Tibial nerve (tissue), 4 donors: ENCODE data around the gene ERVH48-1. TPM values are rescaled to one million over a fixed set of nuclear protein-coding genes. Genes with fewer than 3 reads are reported as not detected.
"Not testable (repeated sequence)": the region's sequence is repeated elsewhere in the genome, so short reads cannot be mapped to it uniquely, and the experiment has no call there.

ENCODE experiments used
- DNase-seq, 2 donors: peaks; one replicate each; pipeline ENCODE4 v3.0.0-alpha.2; 2019; ENCODE audit warnings: low spot score in 2 of 2
- H3K27ac ChIP-seq, 4 donors: fragments of 200-600 bp; sonication (generic) in 3 of 4; one replicate each; pipeline ENCODE4 v1.5.1; 2017 to 2019; ENCODE audit warnings: mild to moderate bottlenecking in 1 of 4
- H3K27me3 ChIP-seq, 2 donors: fragments of 200-600 bp; sonication (generic) in 1 of 2; one replicate each; pipeline versions ENCODE4 v1.5.1 to v1.6.0; 2017 to 2019
- H3K36me3 ChIP-seq, 3 donors: fragments of 200-600 bp; sonication (generic); one replicate each; pipeline ENCODE4 v1.5.1; 2018 to 2019
- H3K4me1 ChIP-seq, 4 donors: fragments of 200-600 bp; sonication (generic) in 3 of 4; one replicate each; pipeline ENCODE4 v1.5.1; 2017 to 2019
- H3K4me3 ChIP-seq, 4 donors: fragments of 200-600 bp; sonication (generic) in 3 of 4; one replicate each; pipeline ENCODE4 v1.5.1; 2017 to 2019; ENCODE audit warnings: mild to moderate bottlenecking in 1 of 4, moderate library complexity in 1 of 4
- H3K9me3 ChIP-seq, 4 donors: fragments of 200-600 bp; sonication (generic) in 3 of 4; one replicate each; pipeline ENCODE4 v1.5.1; 2017 to 2019
- EP300 ChIP-seq, 2 donors: sonication (generic); formaldehyde crosslinking; IDR thresholded peaks; one replicate each; pipeline ENCODE4 v1.6.1; 2017; ENCODE audit warnings: antibody characterized with exemption in 2 of 2, mild to moderate bottlenecking in 1 of 2
- POLR2A ChIP-seq, 2 donors: fragments of 450-650 bp; IDR thresholded peaks; one replicate each; pipeline ENCODE4 v1.6.1; 2017; ENCODE audit warnings: antibody characterized with exemption in 2 of 2, mild to moderate bottlenecking in 2 of 2, moderate library complexity in 2 of 2
- WGBS, 2 donors: methylation state at CpG; one replicate each; pipeline ENCODE4 v1.1.5; 2018; 5-methylcytosine and 5-hydroxymethylcytosine counted together
- total RNA-seq, 4 donors: library from RNA; depleted of rRNA; stranded (reverse); fragments of >200 nt; gene quantifications; one replicate each; pipeline ENCODE4 v1.1.0, GENCODE V29; 2016
- TF ChIP-seq, protein P1 (sequence below), 5 experiments: fragments of 200-600 bp in 3 of 5; fragments of 450-650 bp in 2 of 5; sonication (generic) in 3 of 5; IDR thresholded peaks; one replicate each; pipeline ENCODE4 v1.5.1; 2016 to 2019; ENCODE audit warnings: antibody characterized with exemption in 5 of 5, mild to moderate bottlenecking in 3 of 5, moderate library complexity in 2 of 5

ERVH48-1 gene
- total RNA-seq, 4 donors from 2014 or later: not detected

DNA sequence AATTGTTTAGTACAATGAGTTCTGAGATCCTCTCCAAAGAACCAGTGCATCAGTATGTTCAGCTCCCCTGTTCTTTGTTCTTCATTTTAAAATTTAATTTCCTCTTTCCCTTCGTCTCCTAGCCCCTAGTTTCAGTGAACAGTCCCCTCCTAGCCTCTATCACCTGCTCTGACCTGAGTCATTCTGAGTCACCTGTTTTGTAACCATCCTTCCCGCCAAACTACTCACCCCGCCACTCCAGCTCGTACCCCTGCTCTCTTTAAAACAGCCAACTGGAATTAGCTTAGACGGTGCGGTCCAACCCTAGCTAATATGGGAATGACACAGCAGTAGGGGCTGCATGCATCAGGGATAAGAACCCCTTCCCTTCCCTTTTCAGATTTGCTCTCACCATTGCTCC lies 16.8 kb upstream of the ERVH48-1 start:
- no peaks in the 10 kb centered on the region for H3K36me3 ChIP-seq
- H3K27ac ChIP-seq: no peak overlapping the region
- no peak for DNase-seq
- WGBS, 2 donors: 86 to 95% methylated on average over 6 of the region's 6 CpGs
- H3K9me3 ChIP-seq: no peaks in the 10 kb centered on the region
- H3K27me3 ChIP-seq: no peaks in the 10 kb centered on the region
- H3K4me3 ChIP-seq: no peak overlapping the region
- TF ChIP-seq EP300 (IDR thresholded peaks at IDR 0.05) (no peak), POLR2A (IDR thresholded peaks at IDR 0.05) (no peak)
- TF ChIP-seq, protein P1, sequence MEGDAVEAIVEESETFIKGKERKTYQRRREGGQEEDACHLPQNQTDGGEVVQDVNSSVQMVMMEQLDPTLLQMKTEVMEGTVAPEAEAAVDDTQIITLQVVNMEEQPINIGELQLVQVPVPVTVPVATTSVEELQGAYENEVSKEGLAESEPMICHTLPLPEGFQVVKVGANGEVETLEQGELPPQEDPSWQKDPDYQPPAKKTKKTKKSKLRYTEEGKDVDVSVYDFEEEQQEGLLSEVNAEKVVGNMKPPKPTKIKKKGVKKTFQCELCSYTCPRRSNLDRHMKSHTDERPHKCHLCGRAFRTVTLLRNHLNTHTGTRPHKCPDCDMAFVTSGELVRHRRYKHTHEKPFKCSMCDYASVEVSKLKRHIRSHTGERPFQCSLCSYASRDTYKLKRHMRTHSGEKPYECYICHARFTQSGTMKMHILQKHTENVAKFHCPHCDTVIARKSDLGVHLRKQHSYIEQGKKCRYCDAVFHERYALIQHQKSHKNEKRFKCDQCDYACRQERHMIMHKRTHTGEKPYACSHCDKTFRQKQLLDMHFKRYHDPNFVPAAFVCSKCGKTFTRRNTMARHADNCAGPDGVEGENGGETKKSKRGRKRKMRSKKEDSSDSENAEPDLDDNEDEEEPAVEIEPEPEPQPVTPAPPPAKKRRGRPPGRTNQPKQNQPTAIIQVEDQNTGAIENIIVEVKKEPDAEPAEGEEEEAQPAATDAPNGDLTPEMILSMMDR (IDR thresholded peaks at IDR 0.05): no peak
- peaks cover 0 to 16% (median 6%) of the 10 kb centered on the region in 4 donors for H3K4me1 ChIP-seq

DNA sequence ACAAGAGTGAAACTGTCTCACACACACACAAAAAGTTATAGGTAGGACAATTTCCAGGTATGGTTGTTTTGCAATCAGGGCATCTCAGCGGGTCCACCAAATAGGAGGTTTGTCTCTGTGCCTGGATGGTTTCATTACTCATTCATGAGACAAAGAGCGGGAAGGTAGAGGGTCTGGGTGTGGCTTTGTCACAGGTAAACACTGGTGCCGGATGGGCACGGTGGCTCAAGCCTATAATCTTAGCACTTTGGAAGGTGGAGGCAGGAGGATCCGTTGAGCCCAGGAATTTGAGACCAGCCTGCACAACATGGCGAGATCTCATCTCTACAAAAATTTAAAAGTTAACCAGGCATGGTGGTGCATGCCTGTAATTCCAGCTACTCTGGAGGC lies 16.3 kb upstream of the ERVH48-1 start:
- peaks cover 0 to 16% (median 6%) of the 10 kb centered on the region in 4 donors for H3K4me1 ChIP-seq
- no peak overlapping the region for H3K27ac ChIP-seq
- H3K27me3 ChIP-seq: no peaks in the 10 kb centered on the region
- no peaks in the 10 kb centered on the region for H3K36me3 ChIP-seq
- DNase-seq: no peak
- WGBS, 2 donors: 97 to 98% methylated on average over 6 of the region's 6 CpGs
- no peaks in the 10 kb centered on the region for H3K9me3 ChIP-seq
- no peak overlapping the region for H3K4me3 ChIP-seq
- TF ChIP-seq POLR2A (IDR thresholded peaks at IDR 0.05) (no peak), EP300 (IDR thresholded peaks at IDR 0.05) (no peak)
- TF ChIP-seq, protein P1 (IDR thresholded peaks at IDR 0.05): no peak

DNA sequence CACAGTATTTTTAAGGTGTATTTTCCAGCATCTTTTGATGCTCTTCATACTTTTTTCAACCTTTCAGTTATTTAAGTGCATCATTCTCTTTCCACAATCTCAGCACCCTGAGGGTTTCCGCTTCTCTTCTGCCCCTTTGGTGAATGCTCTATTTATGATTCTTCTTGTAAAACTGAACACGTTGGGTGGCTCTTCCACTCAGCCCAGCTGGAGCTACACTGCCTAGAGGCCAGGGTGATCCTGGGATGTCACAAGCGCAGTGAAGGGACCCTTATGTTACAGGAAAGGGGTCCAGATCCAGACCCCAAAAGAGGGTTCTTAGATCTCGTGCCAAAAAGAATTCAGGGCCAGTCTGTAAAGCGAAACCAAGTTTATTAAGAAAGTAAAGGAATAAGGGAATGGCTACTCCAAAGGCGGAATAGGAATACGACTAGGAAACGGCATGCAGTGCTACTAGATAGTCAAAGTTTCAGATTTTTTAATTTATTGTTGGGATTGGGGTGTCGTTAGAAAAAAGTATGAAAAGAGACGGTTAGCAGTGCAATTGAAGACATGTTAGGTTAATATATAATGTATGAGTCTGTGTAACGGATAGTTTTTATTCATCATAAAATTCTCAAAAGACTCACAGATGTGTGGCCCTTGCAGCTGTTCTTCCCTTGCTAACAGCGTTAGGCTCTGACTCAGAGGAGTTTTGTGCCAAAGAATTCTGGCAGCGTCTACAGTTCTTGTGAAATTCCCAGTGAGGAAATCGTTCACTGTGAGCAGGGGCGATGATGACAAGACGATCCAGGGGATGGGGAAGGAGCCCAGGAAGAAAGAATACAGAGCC lies 14.4 kb upstream of the ERVH48-1 start:
- TF ChIP-seq EP300 (IDR thresholded peaks at IDR 0.05) (peak in 1 of 2 donors; percentile 84), POLR2A (IDR thresholded peaks at IDR 0.05) (no peak)
- TF ChIP-seq, protein P1 (IDR thresholded peaks at IDR 0.05): no peak
- H3K27ac ChIP-seq: peak overlapping the region; percentile 30 to 81 (median 62)

DNA sequence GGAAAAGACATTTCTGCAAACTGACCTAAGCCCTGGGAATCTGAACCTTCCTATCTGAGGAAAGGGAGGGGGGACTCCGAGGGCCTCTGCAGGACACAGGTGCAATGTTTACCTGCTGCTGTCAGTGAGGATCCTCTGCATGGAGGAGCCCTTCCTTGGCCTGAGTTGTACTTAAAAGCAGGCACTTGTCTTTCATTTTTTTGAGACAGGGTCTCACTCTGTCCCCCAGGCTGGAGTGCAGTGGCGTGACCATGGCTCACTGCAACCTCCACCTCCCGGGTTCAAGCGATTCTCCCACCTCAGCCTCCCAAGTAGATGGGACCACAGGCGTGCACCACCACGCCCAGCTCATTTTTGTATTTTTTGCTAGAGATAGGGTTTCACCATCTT lies 13.2 kb upstream of the ERVH48-1 start:
- WGBS, 2 donors: 93 to 95% methylated on average over 6 of the region's 6 CpGs
- H3K27ac ChIP-seq, H3K9me3 ChIP-seq, H3K36me3 ChIP-seq, DNase-seq, H3K4me3 ChIP-seq, H3K27me3 ChIP-seq: not testable (repeated sequence)
- peaks cover 0 to 16% (median 6%) of the 10 kb centered on the region in 4 donors for H3K4me1 ChIP-seq

More for the DNA sequence above, 14.4 kb upstream of the ERVH48-1 start:
- 28 to 34% methylated on average over 16 of the region's 16 CpGs for WGBS, 2 donors
- Histone ChIP-seq H3K36me3 (no peaks in the 10 kb centered on the region), H3K4me1 (peaks cover 0 to 16% (median 6%) of the 10 kb centered on the region in 4 donors), H3K9me3 (no peaks in the 10 kb centered on the region), H3K27me3 (no peaks in the 10 kb centered on the region), H3K4me3 (peak overlapping the region in 1 of 4 donors; percentile 20)
- peak; percentile 68 to 86 for DNase-seq

DNA sequence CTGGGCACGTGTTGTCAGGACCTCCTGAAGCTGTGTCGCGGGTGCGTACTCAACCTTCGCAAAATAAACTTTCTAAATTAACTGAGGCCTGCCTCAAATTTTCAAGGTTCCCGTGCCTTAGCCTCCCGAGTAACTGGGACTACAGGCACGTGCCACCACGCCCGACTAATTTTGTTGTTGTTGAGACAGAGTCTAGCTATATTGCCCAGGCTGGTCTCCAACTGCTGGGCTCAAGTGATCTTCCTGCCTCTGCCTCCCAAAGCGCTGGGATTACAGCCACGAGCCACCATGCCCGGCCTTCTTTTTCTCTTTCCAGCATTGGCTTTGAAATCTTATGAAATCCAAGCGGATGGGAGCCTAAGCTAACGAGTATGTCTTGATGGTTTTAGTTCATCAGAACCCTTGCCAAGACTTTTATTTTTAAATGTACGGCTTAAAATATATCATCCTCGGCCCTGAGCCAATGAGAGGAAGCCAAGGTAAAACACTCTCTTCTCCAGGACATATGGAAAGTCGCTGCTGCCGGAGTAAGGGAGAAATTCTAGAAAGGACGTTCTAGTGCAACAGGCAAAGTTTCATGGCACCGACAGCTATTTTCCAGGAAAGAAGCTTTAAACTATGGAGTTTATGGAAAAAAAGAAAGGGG lies 12.7 kb upstream of the ERVH48-1 start:
- no peak overlapping the region for H3K27ac ChIP-seq
- 89 to 92% methylated on average over 21 of the region's 21 CpGs for WGBS, 2 donors
- H3K9me3 ChIP-seq: no peaks in the 10 kb centered on the region
- TF ChIP-seq POLR2A (IDR thresholded peaks at IDR 0.05) (no peak), EP300 (IDR thresholded peaks at IDR 0.05) (no peak)
- TF ChIP-seq, protein P1 (IDR thresholded peaks at IDR 0.05): no peak
- H3K4me1 ChIP-seq: peaks cover 0 to 16% (median 6%) of the 10 kb centered on the region in 4 donors
- no peaks in the 10 kb centered on the region for H3K27me3 ChIP-seq
- no peak overlapping the region for H3K4me3 ChIP-seq
- no peaks in the 10 kb centered on the region for H3K36me3 ChIP-seq
- DNase-seq: no peak

DNA sequence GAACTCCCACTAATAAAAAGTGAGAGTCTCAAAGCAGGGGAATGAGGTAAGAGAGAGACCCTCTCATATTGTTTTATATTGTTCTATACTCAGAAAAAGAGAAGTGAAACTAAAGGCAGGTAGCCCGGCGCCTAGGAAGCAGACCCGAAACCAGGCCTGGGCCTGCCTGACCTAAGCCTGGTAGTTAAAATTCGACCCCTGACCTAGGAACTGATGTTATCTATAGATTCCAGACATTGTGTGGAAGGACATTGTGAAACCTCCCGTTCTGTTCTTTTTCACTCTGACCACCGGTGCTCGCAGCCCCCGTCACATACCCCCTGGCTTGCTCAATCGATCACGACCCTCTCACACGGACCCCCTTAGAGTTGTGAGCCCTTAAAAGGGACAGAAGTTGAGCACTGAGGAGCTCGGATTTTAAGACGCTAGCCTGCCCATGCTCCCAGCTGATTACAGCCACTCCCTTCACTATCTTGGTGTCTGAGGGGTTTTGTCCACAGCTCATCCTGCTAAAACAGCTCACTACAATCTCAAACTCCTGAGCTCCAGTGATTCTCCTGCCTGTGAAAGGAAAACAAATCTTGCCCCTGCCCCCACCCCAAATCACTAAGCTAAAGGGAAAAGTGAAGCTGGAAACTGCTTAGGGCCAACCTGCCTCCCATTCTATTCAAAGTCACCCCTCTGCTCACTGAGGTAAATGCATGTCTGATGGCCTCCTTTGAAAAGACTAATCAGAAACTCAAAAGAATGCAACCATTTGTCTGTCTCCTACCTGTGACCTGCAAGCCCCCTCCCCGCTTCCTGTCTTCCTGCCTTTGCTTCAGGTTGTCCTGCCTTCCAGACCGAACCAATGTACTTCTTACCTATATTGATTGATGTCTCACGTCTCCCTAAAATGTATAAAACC lies 11.9 kb upstream of the ERVH48-1 start:
- 64 to 71% methylated on average over 16 of the region's 16 CpGs for WGBS, 2 donors
- not testable (repeated sequence) for H3K9me3 ChIP-seq, H3K36me3 ChIP-seq, DNase-seq, H3K4me3 ChIP-seq, H3K27ac ChIP-seq, H3K27me3 ChIP-seq
- H3K4me1 ChIP-seq: peaks cover 0 to 16% (median 6%) of the 10 kb centered on the region in 4 donors

DNA sequence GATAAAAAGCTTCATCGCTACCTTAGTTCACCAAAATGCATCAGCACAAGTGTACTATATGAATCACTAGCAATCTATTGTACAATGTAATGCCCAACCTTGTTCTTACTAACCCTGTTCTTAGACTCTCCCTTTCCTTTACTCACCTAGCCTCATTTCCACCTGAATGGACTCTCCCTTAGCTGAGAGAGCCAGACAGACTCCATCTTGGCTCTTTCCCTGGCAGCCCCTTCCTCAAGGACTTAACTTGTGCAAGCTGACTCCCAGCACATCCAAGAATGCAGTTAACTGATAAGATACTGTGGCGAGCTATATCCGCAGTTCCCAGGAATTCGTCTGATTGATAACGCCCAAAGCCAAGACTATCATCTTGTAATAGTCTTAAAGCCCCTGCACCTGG lies 10.9 kb upstream of the ERVH48-1 start:
- H3K4me1 ChIP-seq: peaks cover 0 to 16% (median 6%) of the 10 kb centered on the region in 4 donors
- H3K4me3 ChIP-seq: not testable (repeated sequence)

DNA sequence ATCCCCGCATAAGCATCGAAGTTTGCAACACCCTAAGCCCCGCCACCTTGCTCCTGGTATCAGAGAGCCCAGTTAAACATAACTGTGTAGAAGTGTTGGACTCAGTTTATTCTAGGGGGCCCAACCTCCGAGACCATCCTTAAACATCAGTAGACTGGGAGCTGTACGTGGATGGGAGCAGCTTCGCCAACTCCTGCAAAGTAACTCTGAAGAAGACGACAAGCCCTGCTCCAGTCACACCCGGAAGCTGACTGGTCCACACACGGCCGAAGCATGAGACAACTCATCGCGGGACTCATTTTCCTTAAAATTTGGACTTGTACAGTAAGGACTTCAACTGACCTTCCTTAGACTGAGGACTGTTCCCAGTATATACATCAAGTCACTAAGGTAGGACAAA lies 8.5 kb upstream of the ERVH48-1 start:
- not testable (repeated sequence) for H3K4me3 ChIP-seq, DNase-seq, H3K27me3 ChIP-seq, H3K9me3 ChIP-seq, H3K27ac ChIP-seq, H3K36me3 ChIP-seq, H3K4me1 ChIP-seq
- 93 to 95% methylated on average over 12 of the region's 12 CpGs for WGBS, 2 donors

More for the DNA sequence above, 10.9 kb upstream of the ERVH48-1 start:
- H3K9me3 ChIP-seq, H3K27me3 ChIP-seq, DNase-seq, H3K36me3 ChIP-seq, H3K27ac ChIP-seq: not testable (repeated sequence)
- 90 to 97% methylated on average over 2 to 5 of the region's 5 CpGs for WGBS, 2 donors
